Measurements from ENCODE around the gene SLC2A4RG. TPM values are rescaled to one million over a fixed set of nuclear protein-coding genes. Genes with fewer than 3 reads are reported as not detected.
"Not testable (repeated sequence)": the region's sequence is repeated elsewhere in the genome, so short reads cannot be mapped to it uniquely, and the experiment has no call there.

SLC2A4RG gene
- total and polyA plus RNA-seq, 4 donors = 18.8 to 121 (median 61.3) TPM

DNA sequence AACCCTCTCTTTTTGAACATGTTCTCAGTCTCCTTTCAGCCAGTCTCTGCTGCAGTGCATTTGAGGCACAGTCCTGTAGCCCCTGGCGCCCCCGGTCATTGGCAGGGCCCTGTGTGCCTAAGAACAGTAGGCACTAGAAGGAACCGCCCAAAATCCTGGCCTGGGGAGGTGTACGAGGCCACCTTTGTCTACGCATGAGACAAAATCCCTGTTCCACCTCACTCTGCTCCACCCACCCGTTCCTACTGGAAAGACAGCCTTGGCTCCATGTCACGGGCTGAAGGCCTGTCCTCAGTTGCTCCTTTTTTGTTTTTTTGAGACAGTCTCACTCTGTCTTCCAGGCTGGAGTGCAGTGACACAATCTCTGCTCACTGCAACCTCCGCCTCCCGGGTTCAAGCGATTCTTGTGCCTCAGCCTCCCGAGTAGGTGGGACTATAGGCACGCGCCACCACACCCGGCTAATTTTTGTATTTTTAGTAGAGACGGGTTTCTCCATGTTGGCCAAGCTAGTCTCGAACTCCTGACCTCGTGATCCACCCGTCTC lies 9.3 kb upstream of the SLC2A4RG start:
- 77 to 86% methylated on average over 18 of the region's 18 CpGs for WGBS, 2 donors
- not testable (repeated sequence) for H3K4me3 ChIP-seq; H3K9ac ChIP-seq (ENCODE audit: insufficient read depth in 1 of 2, low read length in 2 of 2); H3K27ac ChIP-seq (ENCODE audit: low read depth in 1 of 2, low read length in 1 of 2); H3K9me3 ChIP-seq (ENCODE audit: control insufficient read depth in 4 of 4, insufficient read depth in 3 of 4, low read length in 3 of 4); H3K4me1 ChIP-seq (ENCODE audit: control insufficient read depth in 5 of 5, insufficient read depth in 5 of 5, low read length in 5 of 5); ATAC-seq (ENCODE audit: insufficient read depth, low FRiP score); DNase-seq; H3K27me3 ChIP-seq (ENCODE audit: control insufficient read depth in 3 of 3, insufficient read depth in 3 of 3, low read length in 2 of 3)
- peaks cover 0 to 26% (median 8%) of the 10 kb centered on the region in 4 donors for H3K36me3 ChIP-seq (ENCODE audit: control insufficient read depth in 4 of 4, insufficient read depth in 4 of 4, low read length in 4 of 4)

- Histone ChIP-seq H3K4me3 (no peak overlapping the region), H3K27me3 (ENCODE audit: control insufficient read depth in 3 of 3, insufficient read depth in 3 of 3, low read length in 2 of 3) (no peaks in the 10 kb centered on the region), H3K9ac (ENCODE audit: insufficient read depth in 1 of 2, low read length in 2 of 2) (no peak overlapping the region), H3K27ac (ENCODE audit: low read depth in 1 of 2, low read length in 1 of 2) (no peak overlapping the region), H3K9me3 (ENCODE audit: control insufficient read depth in 4 of 4, insufficient read depth in 3 of 4, low read length in 3 of 4) (no peaks in the 10 kb centered on the region), H3K4me1 (ENCODE audit: control insufficient read depth in 5 of 5, insufficient read depth in 5 of 5, low read length in 5 of 5) (peaks cover 0 to 7% (median 3%) of the 10 kb centered on the region in 5 donors), H3K36me3 (ENCODE audit: control insufficient read depth in 4 of 4, insufficient read depth in 4 of 4, low read length in 4 of 4) (peaks cover 0 to 37% (median 7%) of the 10 kb centered on the region in 4 donors)
- WGBS, 2 donors = 65 to 91% methylated on average over 4 to 5 of the region's 5 CpGs
- ATAC-seq (ENCODE audit: insufficient read depth, low FRiP score) = no peak
- TF ChIP-seq, protein P1, sequence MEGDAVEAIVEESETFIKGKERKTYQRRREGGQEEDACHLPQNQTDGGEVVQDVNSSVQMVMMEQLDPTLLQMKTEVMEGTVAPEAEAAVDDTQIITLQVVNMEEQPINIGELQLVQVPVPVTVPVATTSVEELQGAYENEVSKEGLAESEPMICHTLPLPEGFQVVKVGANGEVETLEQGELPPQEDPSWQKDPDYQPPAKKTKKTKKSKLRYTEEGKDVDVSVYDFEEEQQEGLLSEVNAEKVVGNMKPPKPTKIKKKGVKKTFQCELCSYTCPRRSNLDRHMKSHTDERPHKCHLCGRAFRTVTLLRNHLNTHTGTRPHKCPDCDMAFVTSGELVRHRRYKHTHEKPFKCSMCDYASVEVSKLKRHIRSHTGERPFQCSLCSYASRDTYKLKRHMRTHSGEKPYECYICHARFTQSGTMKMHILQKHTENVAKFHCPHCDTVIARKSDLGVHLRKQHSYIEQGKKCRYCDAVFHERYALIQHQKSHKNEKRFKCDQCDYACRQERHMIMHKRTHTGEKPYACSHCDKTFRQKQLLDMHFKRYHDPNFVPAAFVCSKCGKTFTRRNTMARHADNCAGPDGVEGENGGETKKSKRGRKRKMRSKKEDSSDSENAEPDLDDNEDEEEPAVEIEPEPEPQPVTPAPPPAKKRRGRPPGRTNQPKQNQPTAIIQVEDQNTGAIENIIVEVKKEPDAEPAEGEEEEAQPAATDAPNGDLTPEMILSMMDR (IDR thresholded peaks at IDR 0.05; ENCODE audit: control extremely low read depth, extremely low read depth) = no peak
- DNase-seq = no peak
These were observed 8.2 kb upstream of the SLC2A4RG start for GRCh38 chr20:63731410-63731809.

DNA sequence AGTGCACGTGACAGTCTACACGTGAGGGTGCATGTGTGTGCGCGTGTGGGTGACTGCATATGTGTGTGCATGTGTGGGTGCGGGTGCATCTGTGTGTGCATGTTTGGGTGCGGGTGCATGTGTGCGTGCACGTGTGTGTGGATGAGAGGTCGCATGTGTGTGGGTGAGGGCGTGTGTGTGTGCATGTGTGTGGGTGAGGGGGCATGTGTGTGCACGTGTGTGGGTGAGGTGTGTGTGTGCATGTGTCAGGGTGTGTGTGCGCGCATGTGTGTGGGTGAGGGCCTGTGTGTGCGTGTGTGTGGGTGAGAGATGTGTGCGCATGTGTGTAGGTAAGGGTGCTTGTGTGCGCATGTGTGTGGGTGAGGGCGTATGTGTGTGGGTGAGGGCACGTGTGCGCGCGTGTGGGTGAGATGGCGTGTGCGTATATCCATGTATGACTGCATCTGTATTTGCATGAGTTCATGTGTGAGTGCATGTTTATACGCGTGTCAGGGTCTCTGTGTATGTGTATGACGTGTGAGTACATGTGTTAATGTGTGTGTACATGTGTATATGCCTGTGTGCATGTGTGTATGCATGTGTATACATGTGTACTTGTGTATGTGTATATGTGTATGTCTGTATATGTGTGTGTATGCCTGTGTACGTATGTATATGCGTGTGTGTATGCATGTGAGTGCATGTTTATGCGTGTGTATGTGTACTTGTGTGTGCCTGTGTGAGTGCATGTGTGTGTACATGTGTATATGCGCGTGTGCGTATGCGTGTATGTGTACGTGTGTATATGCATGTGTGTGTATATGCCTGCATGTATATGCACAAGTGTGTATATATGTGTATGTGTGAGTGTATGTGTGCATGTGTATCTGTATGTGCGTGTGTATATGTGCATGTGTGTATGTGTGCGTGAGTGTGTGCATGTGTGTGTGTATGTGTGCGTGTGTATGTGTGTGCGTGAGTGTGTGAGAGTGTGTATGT lies 7.2 kb upstream of the SLC2A4RG start:
- ATAC-seq (ENCODE audit: insufficient read depth, low FRiP score) (no peak), DNase-seq (no peak)

More for the DNA sequence above, 7.2 kb upstream of the SLC2A4RG start:
- WGBS, 2 donors = 90 to 92% methylated on average over 38 of the region's 38 CpGs
- Histone ChIP-seq H3K27me3 (ENCODE audit: control insufficient read depth in 3 of 3, insufficient read depth in 3 of 3, low read length in 2 of 3) (no peaks in the 10 kb centered on the region), H3K4me3 (no peak overlapping the region), H3K27ac (ENCODE audit: low read depth in 1 of 2, low read length in 1 of 2) (no peak overlapping the region), H3K9me3 (ENCODE audit: control insufficient read depth in 4 of 4, insufficient read depth in 3 of 4, low read length in 3 of 4) (no peaks in the 10 kb centered on the region), H3K9ac (ENCODE audit: insufficient read depth in 1 of 2, low read length in 2 of 2) (no peak overlapping the region), H3K4me1 (ENCODE audit: control insufficient read depth in 5 of 5, insufficient read depth in 5 of 5, low read length in 5 of 5) (peaks cover 0 to 8% (median 3%) of the 10 kb centered on the region in 5 donors), H3K36me3 (ENCODE audit: control insufficient read depth in 4 of 4, insufficient read depth in 4 of 4, low read length in 4 of 4) (peaks cover 0 to 40% (median 7%) of the 10 kb centered on the region in 4 donors)
- TF ChIP-seq, protein P1 (IDR thresholded peaks at IDR 0.05; ENCODE audit: control extremely low read depth, extremely low read depth) = no peak
